ENCODE measurements around the gene VSIG2.
A peak's percentile ranks its signal among the peaks of the same experiment; 100 is the strongest.

VSIG2 gene

GRCh38 chr11:124756753-124757227 is 4.7 kb upstream of the VSIG2 start:
- Mint-ChIP-seq H3K9me3 (no peaks in the 10 kb centered on the region), H3K4me3 (no peak overlapping the region), H3K4me1 (peaks cover 38% of the 10 kb centered on the region), H3K27me3 (peaks cover 70% of the 10 kb centered on the region), H3K27ac (no peak overlapping the region)
- DNase-seq = no peak
- no peak for ATAC-seq

- no peaks in the 10 kb centered on the region for H3K9me3 Mint-ChIP-seq
- no peak overlapping the region for H3K4me3 Mint-ChIP-seq
- peaks cover 32% of the 10 kb centered on the region for H3K4me1 Mint-ChIP-seq
- H3K27ac Mint-ChIP-seq = no peak overlapping the region
- peaks cover 64% of the 10 kb centered on the region for H3K27me3 Mint-ChIP-seq
- DNase-seq (no peak), ATAC-seq (no peak)
Observed at GRCh38 chr11:124756033-124756752, 4.1 kb upstream of the VSIG2 start.

GRCh38 chr11:124754710-124755109 is 2.7 kb upstream of the VSIG2 start:
- no peak for ATAC-seq
- Mint-ChIP-seq H3K27me3 (peaks cover 57% of the 10 kb centered on the region), H3K27ac (no peak overlapping the region), H3K4me1 (peaks cover 24% of the 10 kb centered on the region), H3K4me3 (no peak overlapping the region), H3K9me3 (no peaks in the 10 kb centered on the region)
- DNase-seq = no peak

GRCh38 chr11:124754309-124754708 is 2.3 kb upstream of the VSIG2 start:
- DNase-seq = no peak
- Mint-ChIP-seq H3K4me3 (no peak overlapping the region), H3K27me3 (peaks cover 53% of the 10 kb centered on the region), H3K27ac (no peak overlapping the region), H3K9me3 (no peaks in the 10 kb centered on the region), H3K4me1 (peaks cover 22% of the 10 kb centered on the region)
- no peak for ATAC-seq

- Mint-ChIP-seq H3K27me3 (peaks cover 46% of the 10 kb centered on the region), H3K9me3 (no peaks in the 10 kb centered on the region), H3K27ac (no peak overlapping the region)
Observed at GRCh38 chr11:124753624-124754023, 1.6 kb upstream of the VSIG2 start.

GRCh38 chr11:124753205-124753604 is 1.1 kb upstream of the VSIG2 start:
- Mint-ChIP-seq H3K4me1 (peaks cover 11% of the 10 kb centered on the region), H3K9me3 (no peaks in the 10 kb centered on the region)
- no peak for ATAC-seq

More at GRCh38 chr11:124753624-124754023, 1.6 kb upstream of the VSIG2 start:
- no peak overlapping the region for H3K4me3 Mint-ChIP-seq
- DNase-seq = no peak
- H3K4me1 Mint-ChIP-seq = peaks cover 15% of the 10 kb centered on the region
- ATAC-seq = no peak

GRCh38 chr11:124752471-124753102 is 532 bp upstream of the VSIG2 start:
- Mint-ChIP-seq H3K9me3 (no peaks in the 10 kb centered on the region), H3K27ac (no peak overlapping the region), H3K4me3 (peak overlapping the region in 1 of 2 donors; percentile 57), H3K4me1 (peaks cover 8% of the 10 kb centered on the region), H3K27me3 (peaks cover 35% of the 10 kb centered on the region)
- ATAC-seq = no peak
- no peak for DNase-seq

More at GRCh38 chr11:124753205-124753604, 1.1 kb upstream of the VSIG2 start:
- Mint-ChIP-seq H3K27ac (peak overlapping the region in 1 of 2 donors; percentile 42), H3K27me3 (peaks cover 41% of the 10 kb centered on the region), H3K4me3 (no peak overlapping the region)
- no peak for DNase-seq

GRCh38 chr11:124751391-124751740 is 689 bp downstream of the VSIG2 start:
- ATAC-seq (no peak), DNase-seq (no peak)
- no peaks in the 10 kb centered on the region for H3K9me3 Mint-ChIP-seq
- no peak overlapping the region for H3K4me3 Mint-ChIP-seq
- peaks cover 23% of the 10 kb centered on the region for H3K27me3 Mint-ChIP-seq
- H3K27ac Mint-ChIP-seq = no peak overlapping the region
- H3K4me1 Mint-ChIP-seq = peaks cover 8% of the 10 kb centered on the region

GRCh38 chr11:124749912-124750311 is 2.1 kb downstream of the VSIG2 start:
- no peak overlapping the region for H3K27ac Mint-ChIP-seq

GRCh38 chr11:124748481-124749343 is 3.3 kb downstream of the VSIG2 start:
- Mint-ChIP-seq H3K4me3 (no peak overlapping the region), H3K27me3 (peaks cover 7% of the 10 kb centered on the region), H3K27ac (no peak overlapping the region), H3K9me3 (no peaks in the 10 kb centered on the region), H3K4me1 (peaks cover 14% of the 10 kb centered on the region)
- ATAC-seq (no peak), DNase-seq (no peak)

More at GRCh38 chr11:124749912-124750311, 2.1 kb downstream of the VSIG2 start:
- H3K27me3 Mint-ChIP-seq = peaks cover 16% of the 10 kb centered on the region
- ATAC-seq (no peak), DNase-seq (no peak)
- no peak overlapping the region for H3K4me3 Mint-ChIP-seq
- H3K4me1 Mint-ChIP-seq = peaks cover 13% of the 10 kb centered on the region
- H3K9me3 Mint-ChIP-seq = no peaks in the 10 kb centered on the region

GRCh38 chr11:124748100-124748418 is 4.0 kb downstream of the VSIG2 start:
- peaks cover 7% of the 10 kb centered on the region for H3K27me3 Mint-ChIP-seq
- no peak overlapping the region for H3K27ac Mint-ChIP-seq
- H3K9me3 Mint-ChIP-seq = no peaks in the 10 kb centered on the region
- no peak for ATAC-seq
- H3K4me1 Mint-ChIP-seq = peaks cover 14% of the 10 kb centered on the region
- no peak for DNase-seq
- no peak overlapping the region for H3K4me3 Mint-ChIP-seq

GRCh38 chr11:124747406-124748099 is 4.5 kb downstream of the VSIG2 start:
- ATAC-seq (no peak), DNase-seq (no peak)
- Mint-ChIP-seq H3K4me3 (peak overlapping the region; percentile 86 to 96), H3K9me3 (no peaks in the 10 kb centered on the region), H3K4me1 (peaks cover 14% of the 10 kb centered on the region), H3K27me3 (peaks cover 7% of the 10 kb centered on the region), H3K27ac (no peak overlapping the region)

- H3K4me1 Mint-ChIP-seq = peaks cover 14% of the 10 kb centered on the region
- no peaks in the 10 kb centered on the region for H3K9me3 Mint-ChIP-seq
- H3K27ac Mint-ChIP-seq = peak overlapping the region; percentile 68 to 87
- peaks cover 11% of the 10 kb centered on the region for H3K27me3 Mint-ChIP-seq
- peak; percentile 73 to 78 for DNase-seq
- H3K4me3 Mint-ChIP-seq = peak overlapping the region; percentile 86 to 96
- ATAC-seq = peak; percentile 89
Observed at GRCh38 chr11:124746621-124747243, 5.3 kb downstream of the VSIG2 start.

- Mint-ChIP-seq H3K27ac (peak overlapping the region; percentile 60 to 87), H3K9me3 (no peaks in the 10 kb centered on the region), H3K4me1 (peaks cover 21% of the 10 kb centered on the region), H3K27me3 (peaks cover 19% of the 10 kb centered on the region), H3K4me3 (peak overlapping the region; percentile 86 to 96)
- peak; percentile 40 for ATAC-seq
- DNase-seq = peak in 1 of 2 donors; percentile 36
Observed at GRCh38 chr11:124745835-124746620, 6.0 kb downstream of the VSIG2 start.
